ENCODE data around the gene CDK10.

Gene CDK10

GRCh38 chr16:89686520-89687091, at the start of gene CDK10:
Gene CDK10 (plus strand): TSS chr16:89686689. CDS start chr16:89686711, 22 bp downstream.
- H3K9me3 ChIP-seq (ENCODE audit: insufficient read depth, low read length) = peaks cover 3% of the 10 kb centered on the region
- no peaks in the 10 kb centered on the region for H4K20me1 ChIP-seq (ENCODE audit: insufficient read depth, low read length)
- H3K9ac ChIP-seq (ENCODE audit: low read length) = peak within 1 kb of the TSS; percentile 89
- H3K4me1 ChIP-seq (ENCODE audit: low read length) = peaks cover 8% of the 10 kb centered on the region
- no peaks in the 10 kb centered on the region for H3K27me3 ChIP-seq (ENCODE audit: low read depth, low read length)
- H3K79me2 ChIP-seq (ENCODE audit: low read length) = peaks cover 18% of the 10 kb centered on the region
- TF ChIP-seq EZH2phosphoT487 (IDR thresholded peaks at IDR 0.05; ENCODE audit: low read depth) (no peak), CTCF (IDR thresholded peaks at IDR 0.05; ENCODE audit: low read depth, low read length) (no peak)
- H3K36me3 ChIP-seq (replicated peaks; ENCODE audit: low read depth, low read length) = peaks cover 32% of the 10 kb centered on the region
- H3K4me2 ChIP-seq (ENCODE audit: low read length) = peak within 1 kb of the TSS; percentile 70
- H3K4me3 ChIP-seq (ENCODE audit: low read length) = peak within 1 kb of the TSS; percentile 91
- peak within 1 kb of the TSS; percentile 83 for H2AFZ ChIP-seq (ENCODE audit: low read depth, low read length)
- peak within 1 kb of the TSS; percentile 83 for H3K27ac ChIP-seq (ENCODE audit: low read length)

GRCh38 chr16:89637379-89637778, 49.1 kb upstream of the CDK10 start:
- H3K27ac ChIP-seq (ENCODE audit: low read length) = no peak overlapping the region
- no peak overlapping the region for H3K9ac ChIP-seq (ENCODE audit: low read length)
- no peak overlapping the region for H3K4me3 ChIP-seq (ENCODE audit: low read length)
- H3K4me2 ChIP-seq (ENCODE audit: low read length) = no peak overlapping the region
- no peaks in the 10 kb centered on the region for H4K20me1 ChIP-seq (ENCODE audit: insufficient read depth, low read length)
- H3K79me2 ChIP-seq (ENCODE audit: low read length) = no peaks in the 10 kb centered on the region
- TF ChIP-seq EZH2phosphoT487 (IDR thresholded peaks at IDR 0.05; ENCODE audit: low read depth) (no peak), CTCF (IDR thresholded peaks at IDR 0.05; ENCODE audit: low read depth, low read length) (no peak)
- H3K36me3 ChIP-seq (replicated peaks; ENCODE audit: low read depth, low read length) = no peaks in the 10 kb centered on the region
- H3K27me3 ChIP-seq (ENCODE audit: low read depth, low read length) = peaks cover 5% of the 10 kb centered on the region; the same call in 1 of the 2 replicates
- H3K4me1 ChIP-seq (ENCODE audit: low read length) = no peaks in the 10 kb centered on the region
- H3K9me3 ChIP-seq (ENCODE audit: insufficient read depth, low read length) = no peaks in the 10 kb centered on the region
- H2AFZ ChIP-seq (ENCODE audit: low read depth, low read length) = no peak overlapping the region

GRCh38 chr16:89638455-89638854, 48.0 kb upstream of the CDK10 start:
- Histone ChIP-seq H3K9ac (ENCODE audit: low read length) (no peak overlapping the region), H3K4me3 (ENCODE audit: low read length) (no peak overlapping the region), H3K4me2 (ENCODE audit: low read length) (no peak overlapping the region)

GRCh38 chr16:89639385-89639784, 47.1 kb upstream of the CDK10 start:
- Histone ChIP-seq H3K79me2 (ENCODE audit: low read length) (no peaks in the 10 kb centered on the region), H3K27me3 (ENCODE audit: low read depth, low read length) (no peaks in the 10 kb centered on the region), H3K4me3 (ENCODE audit: low read length) (no peak overlapping the region), H3K9me3 (ENCODE audit: insufficient read depth, low read length) (no peaks in the 10 kb centered on the region), H2AFZ (ENCODE audit: low read depth, low read length) (no peak overlapping the region), H4K20me1 (ENCODE audit: insufficient read depth, low read length) (no peaks in the 10 kb centered on the region), H3K9ac (ENCODE audit: low read length) (no peak overlapping the region), H3K27ac (ENCODE audit: low read length) (no peak overlapping the region), H3K4me2 (ENCODE audit: low read length) (no peak overlapping the region), H3K4me1 (ENCODE audit: low read length) (no peaks in the 10 kb centered on the region), H3K36me3 (replicated peaks; ENCODE audit: low read depth, low read length) (no peaks in the 10 kb centered on the region)
- TF ChIP-seq EZH2phosphoT487 (IDR thresholded peaks at IDR 0.05; ENCODE audit: low read depth) (no peak), CTCF (IDR thresholded peaks at IDR 0.05; ENCODE audit: low read depth, low read length) (no peak)

More at GRCh38 chr16:89638455-89638854, 48.0 kb upstream of the CDK10 start:
- Histone ChIP-seq H3K36me3 (replicated peaks; ENCODE audit: low read depth, low read length) (no peaks in the 10 kb centered on the region), H3K27me3 (ENCODE audit: low read depth, low read length) (peaks cover 4% of the 10 kb centered on the region; the same call in 1 of the 2 replicates), H3K9me3 (ENCODE audit: insufficient read depth, low read length) (no peaks in the 10 kb centered on the region), H2AFZ (ENCODE audit: low read depth, low read length) (no peak overlapping the region), H3K27ac (ENCODE audit: low read length) (no peak overlapping the region), H3K4me1 (ENCODE audit: low read length) (no peaks in the 10 kb centered on the region), H4K20me1 (ENCODE audit: insufficient read depth, low read length) (no peaks in the 10 kb centered on the region), H3K79me2 (ENCODE audit: low read length) (no peaks in the 10 kb centered on the region)
- no peak for TF ChIP-seq CTCF (IDR thresholded peaks at IDR 0.05; ENCODE audit: low read depth, low read length)
- TF ChIP-seq EZH2phosphoT487 (IDR thresholded peaks at IDR 0.05; ENCODE audit: low read depth) = no peak

Data from OCI-LY3 (cell line).